ENCODE data around the gene PRR22. TPM values are rescaled to one million over a fixed set of nuclear protein-coding genes. Genes with fewer than 3 reads are reported as not detected.
"Not testable (repeated sequence)": the region's sequence is repeated elsewhere in the genome, so short reads cannot be mapped to it uniquely, and the experiment has no call there.

Gene PRR22
- total RNA-seq, 1 donor from 2014 or later, result not detected

GRCh38 chr19:5790559-5791520, 6.3 kb upstream of the PRR22 start, which contains the start of gene DUS3L:
DUS3L (minus strand) TSS chr19:5791163; CDS start chr19:5791141, 22 bp downstream.
- DNase-seq, result peak; percentile 99

- peak; percentile 56 for DNase-seq
Observed at GRCh38 chr19:5789886-5790558, 5.5 kb upstream of the PRR22 start.

GRCh38 chr19:5789351-5789761, 4.8 kb upstream of the PRR22 start:
- DNase-seq, result no peak

- DNase-seq, result no peak
Observed at GRCh38 chr19:5788422-5788821, 3.9 kb upstream of the PRR22 start.

- DNase-seq, result no peak
Observed at GRCh38 chr19:5787409-5788182, 3.0 kb upstream of the PRR22 start.

- no peak for DNase-seq
Observed at GRCh38 chr19:5786593-5787408, 2.3 kb upstream of the PRR22 start.

GRCh38 chr19:5785423-5785822, 877 bp upstream of the PRR22 start:
- no peak for DNase-seq

- DNase-seq, result no peak
Observed at GRCh38 chr19:5782945-5783919, 1.3 kb downstream of the PRR22 start.

- DNase-seq, result no peak
Observed at GRCh38 chr19:5782322-5782721, 2.2 kb downstream of the PRR22 start.

- not testable (repeated sequence) for DNase-seq
Observed at GRCh38 chr19:5780916-5781315, 3.6 kb downstream of the PRR22 start.

GRCh38 chr19:5778402-5778801, 6.1 kb downstream of the PRR22 start:
- DNase-seq, result no peak

GRCh38 chr19:5775668-5776309, 8.8 kb downstream of the PRR22 start:
- no peak for DNase-seq

- no peak for DNase-seq
Observed at GRCh38 chr19:5774921-5775320, 9.6 kb downstream of the PRR22 start.

GRCh38 chr19:5773276-5773675, 11.3 kb downstream of the PRR22 start:
- no peak for DNase-seq

- DNase-seq, result no peak
Observed at GRCh38 chr19:5772416-5772815, 12.1 kb downstream of the PRR22 start.

GRCh38 chr19:5767949-5768348, 16.6 kb downstream of the PRR22 start:
- no peak for DNase-seq

GRCh38 chr19:5765220-5765619, 19.3 kb downstream of the PRR22 start:
- no peak for DNase-seq

GRCh38 chr19:5762608-5763217, 21.8 kb downstream of the PRR22 start:
- DNase-seq, result no peak

GRCh38 chr19:5753743-5754142, 30.8 kb downstream of the PRR22 start:
- DNase-seq, result no peak

All from tongue (tissue), 2 donors.